COR-L47 (cell line): ENCODE data around the gene CENPN.

Experiments
- DNase-seq: peaks from one replicate; lab custom pipeline; 2025; lab: John Stamatoyannopoulos, UW

Gene CENPN

GRCh38 chr16:81029930-81030604 lies 23.1 kb downstream of the CENPN start:
- DNase-seq: no peak

DNA sequence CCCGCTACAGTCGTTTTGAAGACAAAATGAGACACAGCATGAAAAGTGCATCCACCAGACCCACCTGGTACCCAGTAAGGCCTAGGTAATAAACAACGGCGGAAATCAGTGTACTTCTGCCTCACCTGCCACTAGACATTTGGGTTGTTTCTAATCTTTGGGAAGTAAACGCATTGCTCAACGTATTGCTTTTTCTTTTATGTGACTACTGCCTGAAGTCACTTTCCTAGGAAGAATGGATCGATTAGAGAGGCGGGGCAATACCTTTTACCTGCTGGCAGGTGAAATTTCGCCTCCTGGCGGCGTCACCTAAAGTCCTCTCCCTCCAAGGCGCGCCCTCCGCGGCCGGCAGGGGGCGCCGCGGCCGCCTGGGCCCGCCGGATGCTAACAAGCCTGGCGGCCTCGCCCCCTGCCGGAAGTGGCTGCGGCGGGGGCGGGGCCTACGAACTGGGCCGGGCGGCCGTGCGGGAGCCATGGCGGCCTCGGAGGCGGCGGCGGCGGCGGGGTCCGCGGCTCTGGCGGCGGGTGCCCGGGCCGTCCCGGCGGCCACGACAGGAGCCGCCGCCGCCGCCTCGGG lies 28.5 kb downstream of the CENPN start, which contains the start of gene ATMIN:
Gene ATMIN, plus strand, starts transcription at position 445 of the 577 bp plus-strand sequence. Its CDS starts 29 bp downstream, at position 474.
- peak; percentile 85 for DNase-seq

DNA sequence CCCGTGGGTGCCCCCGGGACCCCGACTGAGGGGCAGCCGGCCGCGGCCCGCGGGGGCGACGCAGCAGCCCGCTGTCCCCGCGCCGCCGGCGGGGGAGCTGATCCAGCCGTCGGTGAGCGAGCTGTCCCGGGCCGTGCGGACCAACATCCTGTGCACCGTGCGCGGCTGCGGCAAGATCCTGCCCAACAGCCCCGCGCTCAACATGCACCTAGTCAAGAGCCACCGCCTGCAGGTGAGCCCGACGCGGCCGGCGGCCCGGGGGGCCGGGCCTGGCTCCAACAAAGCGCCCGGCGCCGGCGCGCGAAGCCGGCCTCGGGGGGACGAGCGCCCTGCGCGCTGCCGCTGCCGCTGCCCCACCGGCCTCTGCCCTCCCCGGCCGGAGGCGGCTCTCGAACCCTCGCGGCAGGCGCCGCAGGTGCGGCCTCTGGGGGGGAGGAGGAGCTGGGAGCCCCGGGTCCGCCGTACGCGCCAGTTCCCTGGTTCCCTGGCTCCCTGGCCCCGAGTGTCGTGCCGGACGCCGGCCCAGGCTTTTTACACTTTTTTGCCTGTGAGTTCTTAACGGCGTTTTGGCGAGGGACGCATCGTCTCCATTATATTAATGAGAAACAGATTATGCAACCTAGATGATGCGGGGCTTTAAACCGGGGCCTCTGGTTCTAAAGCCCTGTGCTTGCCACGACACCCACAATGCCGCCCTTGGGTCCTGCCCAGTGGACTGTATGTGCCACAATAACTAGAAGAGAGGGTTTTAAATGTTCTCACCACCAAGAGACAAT lies 29.1 kb downstream of the CENPN start:
- peak; percentile 16 for DNase-seq

DNA sequence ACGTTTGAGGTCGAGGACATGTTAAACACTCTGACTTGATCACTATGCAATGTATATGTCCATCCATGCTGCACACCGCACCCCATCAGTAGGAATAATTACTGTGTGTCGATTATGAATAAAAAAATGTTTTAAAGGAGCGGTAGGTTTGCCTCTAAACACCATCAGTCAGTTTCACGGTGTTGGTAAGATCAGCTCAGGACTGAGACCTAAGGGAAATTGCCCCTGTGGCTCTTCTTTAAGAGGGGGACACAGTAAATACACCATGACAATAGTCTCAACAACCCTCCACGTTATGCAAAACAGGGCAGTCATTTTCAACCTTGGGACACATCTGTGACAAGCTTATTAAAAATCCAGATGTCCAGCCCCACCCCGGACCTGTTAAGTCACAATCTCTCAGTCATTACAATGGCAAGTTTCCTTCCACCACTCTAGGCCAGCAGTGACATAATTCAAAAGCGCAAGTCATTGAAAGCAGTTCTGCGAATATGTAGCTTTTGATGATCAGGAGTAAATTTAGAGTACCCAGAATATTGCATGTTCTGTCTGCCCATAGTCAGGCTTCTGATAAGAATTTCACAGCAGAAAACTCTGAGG lies 29.8 kb downstream of the CENPN start:
- DNase-seq: no peak

GRCh38 chr16:81040131-81040530 lies 33.1 kb downstream of the CENPN start:
- no peak for DNase-seq

DNA sequence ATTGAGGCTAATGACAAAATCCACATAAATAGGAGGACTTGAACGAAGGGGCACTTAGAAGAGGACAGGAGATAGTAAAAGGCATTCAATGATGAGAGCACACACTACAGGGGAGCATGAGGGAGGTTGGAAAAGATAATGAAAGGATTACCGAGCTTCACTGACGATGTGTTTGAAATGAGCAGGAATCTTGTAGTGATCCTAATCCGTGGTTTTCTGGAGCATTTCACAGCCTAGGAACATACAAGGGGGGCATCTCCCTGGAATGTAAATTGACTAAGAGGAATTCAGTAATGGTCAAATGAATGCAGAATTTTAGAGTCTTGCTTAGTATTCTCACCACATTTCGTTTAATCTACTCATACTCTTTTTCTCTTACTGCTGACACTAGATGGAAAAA lies 33.8 kb downstream of the CENPN start:
- no peak for DNase-seq

DNA sequence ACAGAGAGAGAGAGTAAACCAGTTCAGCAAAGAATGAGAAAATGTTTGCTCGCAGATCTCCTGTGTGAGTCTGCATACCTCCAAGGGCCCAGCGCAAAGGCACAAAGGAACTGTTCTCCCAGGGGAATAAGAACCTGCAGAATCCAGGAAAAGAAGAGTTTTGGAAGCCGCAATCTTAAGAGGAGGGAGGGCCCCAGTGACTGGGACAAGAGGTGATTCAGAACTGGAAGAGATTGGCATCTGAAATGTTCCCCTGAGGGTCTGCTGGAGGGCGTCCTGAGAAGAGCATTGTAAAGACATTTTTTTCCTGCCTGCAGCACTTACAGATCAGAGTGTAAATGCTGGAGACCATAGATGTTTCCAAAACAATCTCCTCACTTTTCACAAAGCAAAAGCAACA lies 34.7 kb downstream of the CENPN start:
- DNase-seq: no peak

DNA sequence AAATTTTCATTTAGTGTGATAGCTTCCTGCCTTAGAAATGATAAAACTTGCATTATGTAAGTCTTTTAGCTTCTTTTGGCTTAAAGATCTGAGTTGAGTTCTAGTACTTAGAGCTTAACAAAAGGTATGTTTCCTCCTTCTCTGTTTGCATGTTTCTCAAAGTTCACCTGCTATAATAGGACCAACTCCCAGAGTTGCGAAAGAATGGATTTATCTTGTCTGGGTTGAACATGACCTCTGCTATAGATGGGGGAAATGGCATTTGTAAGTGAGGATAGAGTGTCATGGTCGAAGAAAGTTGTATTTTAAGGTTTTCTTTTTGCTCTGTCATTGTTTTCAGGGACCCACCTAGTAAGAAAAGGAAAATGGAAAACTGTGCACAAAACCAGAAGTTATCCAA lies 35.8 kb downstream of the CENPN start:
- no peak for DNase-seq

DNA sequence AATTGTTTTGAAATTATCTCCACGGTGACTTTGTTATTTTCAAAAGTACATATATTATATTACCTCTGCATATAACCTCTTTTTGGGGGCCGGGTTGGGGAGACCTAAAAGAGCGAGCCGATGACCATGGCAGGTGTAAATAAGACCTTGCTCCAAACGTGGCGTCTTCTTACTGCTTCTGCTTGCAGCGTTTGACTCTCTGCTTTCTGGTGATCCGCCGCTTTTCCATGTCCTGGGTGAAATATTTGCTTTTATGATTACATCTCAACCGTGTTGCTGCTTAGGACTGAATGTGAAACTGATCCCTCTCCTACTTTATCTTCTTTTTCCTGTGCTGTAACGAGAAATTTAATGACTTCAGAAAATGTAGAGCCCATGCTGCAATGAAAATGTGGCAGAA lies 46.7 kb downstream of the CENPN start:
- DNase-seq: no peak

DNA sequence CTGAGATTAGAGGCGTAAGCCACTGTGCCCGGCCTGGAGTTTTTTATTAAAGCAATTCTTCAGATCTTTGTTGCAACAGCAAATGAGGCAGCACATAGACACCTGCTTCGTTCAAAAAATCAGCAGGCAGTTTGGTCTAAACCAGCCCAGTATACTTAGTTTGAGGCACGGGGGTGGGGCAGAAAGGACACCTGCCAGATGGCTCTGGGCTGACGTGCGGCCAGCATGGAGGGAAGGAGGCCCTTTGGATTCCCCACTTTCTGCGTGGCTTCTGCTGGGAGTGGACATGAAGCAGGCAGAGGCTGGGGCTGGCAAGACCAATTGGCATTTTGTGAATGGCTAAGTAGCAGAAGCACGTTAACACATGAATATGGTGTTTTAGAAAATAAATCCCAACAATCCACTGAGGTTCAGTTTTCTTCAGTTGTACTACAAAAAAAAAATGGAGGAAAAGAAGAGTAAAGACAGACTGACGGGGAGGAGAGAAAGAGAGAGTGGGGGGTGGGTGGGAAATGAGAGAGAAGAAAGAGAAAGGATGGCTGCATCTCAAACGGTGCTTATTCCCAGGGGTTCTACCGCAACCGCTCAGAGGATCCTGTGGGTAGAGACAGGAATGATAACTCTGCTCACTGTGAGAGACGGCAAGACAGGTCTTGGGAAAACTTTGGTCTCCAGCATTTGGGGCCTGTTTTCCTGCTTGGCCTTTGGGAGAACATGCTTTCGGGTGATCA lies 53.7 kb downstream of the CENPN start:
- DNase-seq: no peak

GRCh38 chr16:81061307-81061640 lies 54.3 kb downstream of the CENPN start:
- no peak for DNase-seq

DNA sequence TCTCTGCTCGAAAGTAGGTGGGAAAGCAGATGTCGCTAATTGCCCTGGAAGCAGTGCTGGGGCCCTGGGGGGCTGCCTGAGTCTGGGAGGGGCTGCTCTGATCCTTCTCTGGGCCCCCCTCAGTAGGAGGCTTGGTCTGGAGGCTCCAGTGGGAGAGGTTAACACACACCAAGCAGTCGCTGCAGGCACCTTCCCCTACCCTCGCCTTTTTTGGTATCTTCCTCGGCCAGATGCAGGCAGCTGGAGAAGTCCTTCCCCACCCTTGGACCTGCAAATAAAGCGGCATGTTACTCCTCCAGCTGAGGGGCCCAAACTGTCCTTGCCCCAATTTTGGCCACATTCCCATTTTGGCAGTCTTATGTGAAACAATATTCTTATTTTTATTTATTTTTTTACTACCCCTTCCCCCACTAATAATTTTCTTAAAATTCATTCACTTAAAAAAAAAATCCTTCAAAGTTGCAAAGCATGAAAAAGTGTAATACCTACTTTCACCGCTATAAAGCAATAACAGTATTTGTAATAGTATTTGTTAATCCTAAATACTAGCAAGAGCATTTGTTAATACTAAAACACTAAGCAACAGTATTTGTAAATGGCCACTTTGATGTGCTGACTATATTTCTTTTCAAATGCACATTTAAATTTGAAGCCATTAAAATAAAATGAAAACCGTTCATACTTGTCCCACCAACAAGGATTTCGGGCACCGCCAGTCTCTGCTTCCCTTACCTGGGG lies 55.0 kb downstream of the CENPN start:
- no peak for DNase-seq

DNA sequence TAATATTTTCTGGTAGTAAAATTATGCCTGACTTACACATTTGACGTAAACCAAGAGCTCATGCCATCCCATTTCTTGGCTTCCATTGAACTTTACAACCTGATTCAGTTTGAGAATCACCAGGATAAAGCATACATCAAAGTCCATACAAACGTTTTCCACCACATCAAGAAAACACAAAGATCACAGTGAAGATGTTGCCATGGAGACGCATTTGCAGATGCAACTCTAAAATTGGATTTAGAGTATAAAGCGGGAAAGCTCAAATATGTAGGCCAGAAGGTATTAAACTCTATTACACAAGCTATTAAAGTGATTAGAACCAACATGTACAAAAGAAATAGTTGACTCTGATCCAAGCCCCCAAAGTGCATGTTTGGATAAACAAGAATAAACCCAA lies 59.7 kb downstream of the CENPN start:
- no peak for DNase-seq

DNA sequence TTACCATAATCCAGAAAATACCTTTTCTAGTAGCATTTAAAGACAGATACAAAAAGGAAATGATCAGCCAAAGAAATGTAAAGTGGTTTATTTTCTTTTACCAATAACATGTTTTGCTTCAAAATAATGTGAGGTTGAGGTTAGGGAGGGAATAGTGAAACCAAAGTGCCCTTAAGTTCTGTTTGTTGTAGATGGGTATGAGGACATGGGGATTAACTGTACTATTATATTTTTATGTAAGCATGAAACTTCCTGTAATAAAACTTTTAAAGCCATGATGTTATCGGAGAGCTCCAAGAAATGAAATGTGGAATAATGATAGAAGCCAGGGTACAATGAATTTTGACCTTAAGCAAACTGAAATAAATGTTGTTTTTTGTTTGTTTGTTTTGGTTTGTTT lies 60.2 kb downstream of the CENPN start:
- DNase-seq: no peak

- DNase-seq: no peak
Observed at GRCh38 chr16:81069063-81069462, 62.0 kb downstream of the CENPN start.

- DNase-seq: no peak
Observed at GRCh38 chr16:81070979-81071378, 64.0 kb downstream of the CENPN start.

GRCh38 chr16:81071805-81072204 lies 64.8 kb downstream of the CENPN start:
- DNase-seq: no peak

DNA sequence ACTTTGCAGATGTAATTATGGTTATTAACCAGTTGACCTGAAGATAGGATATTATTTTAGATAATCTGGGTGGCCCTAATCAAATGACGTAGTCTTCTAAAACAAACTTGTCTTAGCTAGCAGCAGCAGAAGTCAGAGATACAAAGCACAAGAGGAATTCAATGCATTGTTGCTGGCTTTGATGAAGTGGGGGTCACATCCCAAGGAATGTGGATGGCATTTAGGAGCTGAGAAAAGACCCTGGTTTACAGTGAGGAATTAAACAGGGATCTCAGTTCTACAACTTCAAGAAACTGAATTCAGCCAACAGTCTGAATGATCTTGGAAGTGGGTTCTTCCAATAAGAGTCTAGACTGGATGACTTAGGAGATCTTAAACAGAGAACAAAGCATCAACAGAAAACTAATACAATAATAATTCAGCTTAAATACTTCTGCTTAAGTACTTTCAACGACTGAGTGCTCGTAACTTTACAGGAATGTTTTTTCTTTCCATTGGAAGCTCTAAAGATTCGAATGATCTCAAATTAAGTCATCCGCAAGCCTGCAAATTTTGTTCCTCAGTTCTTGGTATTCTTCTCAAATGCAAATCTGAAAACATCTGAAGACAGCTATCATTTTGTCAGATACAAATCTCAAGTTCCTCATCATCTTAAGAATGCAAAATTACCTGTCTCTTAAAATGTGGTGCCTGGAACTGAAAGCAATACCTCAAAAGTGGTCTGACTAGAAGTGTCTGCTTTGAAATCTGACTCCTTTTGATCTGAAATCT lies 66.7 kb downstream of the CENPN start:
- no peak for DNase-seq

GRCh38 chr16:81076566-81077075 lies 69.6 kb downstream of the CENPN start:
- DNase-seq: peak; percentile 83
